ENCODE measurements around the gene HTR6.

Gene HTR6

GRCh38 chr1:19665496-19666465 is 1.1 kb downstream of the HTR6 start:
- H3K4me3 ChIP-seq (ENCODE audit: low read depth, low read length), result no peak overlapping the region
- no peak for DNase-seq (ENCODE audit: low read depth)
- no peak for TF ChIP-seq CTCF (IDR thresholded peaks at IDR 0.05; ENCODE audit: low read depth, low read length, missing control alignments)

GRCh38 chr1:19668888-19669287 is 4.2 kb downstream of the HTR6 start:
- no peak for TF ChIP-seq CTCF (IDR thresholded peaks at IDR 0.05; ENCODE audit: low read depth, low read length, missing control alignments)
- no peak for DNase-seq (ENCODE audit: low read depth)
- H3K4me3 ChIP-seq (ENCODE audit: low read depth, low read length), result no peak overlapping the region

GRCh38 chr1:19670787-19671186 is 6.1 kb downstream of the HTR6 start:
- no peak overlapping the region for H3K4me3 ChIP-seq (ENCODE audit: low read depth, low read length)
- DNase-seq (ENCODE audit: low read depth), result no peak
- TF ChIP-seq CTCF (IDR thresholded peaks at IDR 0.05; ENCODE audit: low read depth, low read length, missing control alignments), result no peak

- TF ChIP-seq CTCF (IDR thresholded peaks at IDR 0.05; ENCODE audit: low read depth, low read length, missing control alignments), result no peak
- DNase-seq (ENCODE audit: low read depth), result no peak
- H3K4me3 ChIP-seq (ENCODE audit: low read depth, low read length), result no peak overlapping the region
Observed at GRCh38 chr1:19672237-19672636, 7.6 kb downstream of the HTR6 start.

GRCh38 chr1:19675797-19676196 is 11.1 kb downstream of the HTR6 start:
- no peak for TF ChIP-seq CTCF (IDR thresholded peaks at IDR 0.05; ENCODE audit: low read depth, low read length, missing control alignments)
- DNase-seq (ENCODE audit: low read depth), result no peak
- H3K4me3 ChIP-seq (ENCODE audit: low read depth, low read length), result no peak overlapping the region

- no peak for TF ChIP-seq CTCF (IDR thresholded peaks at IDR 0.05; ENCODE audit: low read depth, low read length, missing control alignments)
- DNase-seq (ENCODE audit: low read depth), result no peak
- H3K4me3 ChIP-seq (ENCODE audit: low read depth, low read length), result no peak overlapping the region
Observed at GRCh38 chr1:19676438-19676922, 11.8 kb downstream of the HTR6 start.

All from GM12864 (cell line).